Bronchial epithelial cell (primary cell): ENCODE measurements around the gene SEZ6L2. TPM values are rescaled to one million over a fixed set of nuclear protein-coding genes. Genes with fewer than 3 reads are reported as not detected.

Experiments
- DNase-seq: peaks from one replicate; pipeline ENCODE4 v3.0.0-alpha.2; 2010; ENCODE audit warnings: low read depth
- FAIRE-seq: peaks from 2 replicates; lab custom pipeline; 2011; peaks lifted over from hg19 to GRCh38; lab: Jason Lieb, UNC
- H3K27me3 ChIP-seq: 2 replicates; pipeline ENCODE4 v1.5.1; 2011; ENCODE audit warnings: low read length; ENCODE audit not compliant: control insufficient read depth, insufficient read depth
- H3K36me3 ChIP-seq: 2 replicates; pipeline ENCODE4 v1.5.1; 2011; ENCODE audit warnings: low read length; ENCODE audit not compliant: control insufficient read depth, insufficient read depth
- H3K4me3 ChIP-seq: 2 replicates; pipeline ENCODE4 v1.5.1; 2011; ENCODE audit warnings: mild to moderate bottlenecking, low read depth, low read length, control low read depth
- CTCF ChIP-seq: IDR thresholded peaks from 2 replicates; pipeline ENCODE4 v1.5.1; 2011; ENCODE audit warnings: mild to moderate bottlenecking, moderate library complexity, low read length, control low read depth, inconsistent platforms; ENCODE audit not compliant: insufficient read depth, severe bottlenecking
- total RNA-seq: library from RNA; depleted of rRNA; stranded (reverse); fragments of >200 nt; gene quantifications from 2 replicates; pipeline ENCODE4 v1.2.1, GENCODE V29; 2014

The SEZ6L2 gene
- total RNA-seq, 1 donor from 2014 or later = 2.9 TPM

DNA sequence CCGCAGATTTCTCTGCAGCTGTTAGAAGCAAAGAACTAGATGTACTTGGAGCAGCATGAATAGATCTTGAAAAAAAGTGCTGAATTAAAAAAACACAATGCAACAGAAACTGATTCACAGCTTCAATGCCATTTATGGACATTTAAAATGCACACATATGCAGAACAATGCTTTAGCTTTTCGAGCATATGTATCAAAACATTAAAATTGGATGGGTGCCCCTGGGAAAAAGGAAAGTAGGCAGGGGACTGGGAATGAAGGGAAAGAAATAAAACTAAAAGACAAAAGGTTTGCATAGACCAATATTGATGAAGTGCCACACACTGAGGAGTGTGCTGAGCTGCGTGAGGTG, 21.7 kb upstream of the SEZ6L2 start:
- H3K4me3 ChIP-seq = no peak overlapping the region
- no peak for TF ChIP-seq CTCF
- DNase-seq (no peak), FAIRE-seq (no peak)
- peaks cover 9% of the 10 kb centered on the region for H3K36me3 ChIP-seq
- H3K27me3 ChIP-seq = no peaks in the 10 kb centered on the region

- H3K4me3 ChIP-seq = no peak overlapping the region
- H3K27me3 ChIP-seq = no peaks in the 10 kb centered on the region
- TF ChIP-seq CTCF = no peak
- peaks cover 9% of the 10 kb centered on the region for H3K36me3 ChIP-seq
- no peak for FAIRE-seq
- no peak for DNase-seq
Measured at GRCh38 chr16:29920288-29921033, 21.1 kb upstream of the SEZ6L2 start.

DNA sequence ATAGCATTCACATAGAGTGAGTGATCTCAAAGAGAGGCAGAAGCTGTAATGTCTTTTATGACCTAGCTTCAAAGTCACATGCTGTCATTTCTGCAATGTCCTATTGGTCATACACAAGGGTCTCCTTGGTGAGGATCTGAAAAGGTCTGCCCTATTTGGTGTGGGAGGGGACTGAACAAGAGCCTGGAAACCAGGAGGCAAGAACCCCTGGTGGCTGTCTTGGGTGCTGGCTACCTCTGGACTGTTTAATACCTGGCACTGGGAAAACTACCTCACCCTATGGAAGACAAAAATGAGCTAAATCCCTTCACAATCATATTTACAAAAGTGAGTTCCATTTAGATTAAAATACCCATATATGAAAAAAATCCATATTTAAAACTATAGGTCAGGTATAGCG, 17.6 kb upstream of the SEZ6L2 start:
- H3K27me3 ChIP-seq = no peaks in the 10 kb centered on the region
- peaks cover 7% of the 10 kb centered on the region for H3K36me3 ChIP-seq
- FAIRE-seq (no peak), DNase-seq (no peak)
- TF ChIP-seq CTCF = no peak
- H3K4me3 ChIP-seq = no peak overlapping the region

GRCh38 chr16:29915590-29916247, 16.4 kb upstream of the SEZ6L2 start:
- peaks cover 3% of the 10 kb centered on the region for H3K36me3 ChIP-seq
- no peak overlapping the region for H3K4me3 ChIP-seq
- TF ChIP-seq CTCF = no peak
- H3K27me3 ChIP-seq = no peaks in the 10 kb centered on the region
- DNase-seq = no peak
- no peak for FAIRE-seq

DNA sequence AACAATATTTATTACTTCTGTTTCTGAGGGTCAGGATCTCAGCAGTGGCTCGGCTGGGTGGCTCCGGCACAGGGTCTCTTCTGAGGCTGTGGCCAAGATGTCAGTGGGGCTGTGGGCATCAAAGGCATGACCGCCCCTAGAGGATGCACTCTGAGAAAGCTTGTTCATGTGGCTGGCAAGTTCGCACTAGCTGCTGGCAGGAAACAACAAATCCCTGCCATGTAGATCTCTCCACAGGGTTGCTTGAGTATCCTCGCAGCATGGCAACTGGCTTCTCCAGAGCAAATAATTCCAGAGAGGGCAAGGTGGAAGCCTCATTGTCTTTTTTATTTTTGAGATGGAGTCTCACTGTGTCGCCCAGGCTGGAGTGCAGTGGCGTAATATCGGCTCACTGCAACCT, 14.2 kb upstream of the SEZ6L2 start:
- Histone ChIP-seq H3K4me3 (no peak overlapping the region), H3K27me3 (no peaks in the 10 kb centered on the region), H3K36me3 (peaks cover 3% of the 10 kb centered on the region)
- no peak for TF ChIP-seq CTCF
- FAIRE-seq (no peak), DNase-seq (no peak)

GRCh38 chr16:29912087-29912486, 12.7 kb upstream of the SEZ6L2 start:
- FAIRE-seq = no peak
- Histone ChIP-seq H3K4me3 (no peak overlapping the region), H3K36me3 (peaks cover 3% of the 10 kb centered on the region), H3K27me3 (no peaks in the 10 kb centered on the region)
- TF ChIP-seq CTCF = no peak
- DNase-seq = no peak
